Endothelial cell of umbilical vein (primary cell): ENCODE measurements around the gene TTBK1. TPM values are rescaled to one million over a fixed set of nuclear protein-coding genes. Genes with fewer than 3 reads are reported as not detected.

ENCODE experiments used
- BruUV-seq: library from RNA; stranded (reverse); fragments of 400-500 nt; replicated peaks from 2 replicates; lab custom pipeline; 2021; lab: Mats Ljungman, UMichigan
- CTCF ChIA-PET: fragments of 300-600, 350-600 bp; sonication (Branson Sonifier 250); formaldehyde crosslinking; loops from one replicate; lab custom pipeline; 2021; ENCODE audit warnings: antibody characterized with exemption, inconsistent platforms; lab: Charles Lee
- POLR2A ChIA-PET: fragments of 300-600, 350-600 bp; sonication (Branson Sonifier 250); formaldehyde crosslinking; loops from one replicate; lab custom pipeline; 2021; ENCODE audit warnings: antibody characterized with exemption, inconsistent platforms; lab: Charles Lee
- DNase-seq: peaks from one replicate; pipeline ENCODE4 v3.0.0-alpha.2; 2011; ENCODE audit warnings: low read depth, low spot score
- FAIRE-seq: peaks from 2 replicates; lab custom pipeline; 2011; peaks lifted over from hg19 to GRCh38; lab: Jason Lieb, UNC
- H2AFZ ChIP-seq: 2 replicates; pipeline ENCODE4 v1.6.0; 2012; ENCODE audit warnings: low read depth, low read length, control low read depth, inconsistent platforms
- H3K27ac ChIP-seq: 2 replicates; pipeline ENCODE4 v1.5.1; 2011; ENCODE audit warnings: low read depth, mild to moderate bottlenecking, control low read depth, low read length, moderate library complexity; ENCODE audit not compliant: insufficient read depth
- H3K27me3 ChIP-seq, 2 experiments: 2 replicates each; pipeline versions ENCODE4 v1.6.0 to v1.6.1; 2011; ENCODE audit warnings: low read length in 2 of 2, mixed read lengths in 1 of 2; ENCODE audit not compliant: control insufficient read depth in 2 of 2, insufficient read depth in 2 of 2
- H3K36me3 ChIP-seq, 2 experiments: 2 replicates in 1 of 2; 3 replicates in 1 of 2; pipeline ENCODE4 v1.5.1; 2011; ENCODE audit warnings: low read length in 2 of 2, mild to moderate bottlenecking in 1 of 2, moderate library complexity in 1 of 2; ENCODE audit not compliant: control insufficient read depth in 2 of 2, insufficient read depth in 2 of 2; ENCODE audit errors: extremely low read depth in 1 of 2
- H3K4me1 ChIP-seq: 3 replicates; pipeline ENCODE4 v1.5.1; 2011; ENCODE audit warnings: mild to moderate bottlenecking, low read length; ENCODE audit not compliant: control insufficient read depth, insufficient read depth; ENCODE audit errors: extremely low read depth
- H3K4me2 ChIP-seq: 2 replicates; pipeline ENCODE4 v1.6.1; 2011; ENCODE audit warnings: low read length, control low read depth, mixed read lengths; ENCODE audit not compliant: insufficient read depth
- H3K4me3 ChIP-seq, 3 experiments: fragments of 200-600 bp in 1 of 3; sonication (generic), shearing (Covaris generic) in 1 of 3; replicated peaks in 1 of 3; 2 replicates each; pipeline ENCODE4 v1.5.1; 2011 to 2016; ENCODE audit warnings: control low read depth in 3 of 3, low read length in 3 of 3, mild to moderate bottlenecking in 2 of 3, inconsistent platforms in 1 of 3, low read depth in 1 of 3, moderate library complexity in 1 of 3; ENCODE audit not compliant: insufficient read depth in 1 of 3
- H3K79me2 ChIP-seq: 2 replicates; pipeline ENCODE4 v1.6.0; 2012; ENCODE audit warnings: low read length, inconsistent platforms; ENCODE audit not compliant: control insufficient read depth, insufficient read depth
- H3K9ac ChIP-seq: replicated peaks from 2 replicates; pipeline ENCODE3; 2011; ENCODE audit warnings: low read length, control low read depth; ENCODE audit not compliant: insufficient read depth; ENCODE audit errors: extremely low read depth
- H3K9me1 ChIP-seq: replicated peaks from 3 replicates; pipeline ENCODE4 v1.6.0; 2011; ENCODE audit warnings: mild to moderate bottlenecking, low read length; ENCODE audit not compliant: control insufficient read depth, insufficient read depth; ENCODE audit errors: extremely low read depth
- H3K9me3 ChIP-seq: replicated peaks from 2 replicates; pipeline ENCODE4 v1.5.1; 2012; ENCODE audit warnings: low read length, inconsistent platforms; ENCODE audit not compliant: control insufficient read depth, insufficient read depth
- H4K20me1 ChIP-seq: replicated peaks from 2 replicates; pipeline ENCODE3; 2011; ENCODE audit warnings: mild to moderate bottlenecking, low read length; ENCODE audit not compliant: control insufficient read depth, insufficient read depth; ENCODE audit errors: extremely low read depth
- EZH2 ChIP-seq: IDR thresholded peaks from 2 replicates; pipeline ENCODE4 v1.6.1; 2012; ENCODE audit warnings: borderline replicate concordance, low read depth, mild to moderate bottlenecking, moderate library complexity, low read length, inconsistent platforms; ENCODE audit not compliant: severe bottlenecking
- FOS ChIP-seq: IDR thresholded peaks from 2 replicates; pipeline ENCODE4 v1.6.1; 2011; ENCODE audit warnings: mild to moderate bottlenecking, low read length, moderate library complexity, borderline replicate concordance; ENCODE audit not compliant: insufficient read depth
- GATA2 ChIP-seq: IDR thresholded peaks from 2 replicates; pipeline ENCODE4 v1.7.0; 2011; ENCODE audit warnings: low read depth, mild to moderate bottlenecking, moderate library complexity, mixed read lengths, low read length; ENCODE audit not compliant: insufficient read length, insufficient read depth
- JUN ChIP-seq: IDR thresholded peaks from 2 replicates; pipeline ENCODE4 v1.6.1; 2011; ENCODE audit warnings: borderline replicate concordance, low read depth; ENCODE audit not compliant: insufficient read length, insufficient read depth
- MYC ChIP-seq: IDR thresholded peaks from one replicate; pipeline ENCODE4 v1.6.1; 2011; ENCODE audit warnings: mild to moderate bottlenecking, low read depth, low read length
- POLR2A ChIP-seq: IDR thresholded peaks from 2 replicates; pipeline ENCODE4 v1.6.1; 2012; ENCODE audit warnings: low read depth, mild to moderate bottlenecking, control low read depth, low read length
- POLR2AphosphoS5 ChIP-seq: IDR thresholded peaks from 2 replicates; pipeline ENCODE4 v1.6.1; 2012; ENCODE audit warnings: low read depth, mild to moderate bottlenecking, control low read depth, low read length, moderate library complexity; ENCODE audit not compliant: insufficient read depth
- dilution Hi-C: fragments of 300-500 bp; cut with MboI; formaldehyde crosslinking; loops from one replicate; pipeline ENCODE4 v1.15.0; 2019; ENCODE audit warnings: low sequenced_read_pairs; ENCODE audit not compliant: extremely low pct_ligation_motif_present
- intact Hi-C: fragments of 100-400 bp; cut with micrococcal nuclease; formaldehyde crosslinking; loops from one replicate; pipeline ENCODE4 v1.10.0; 2022
- polyA plus RNA-seq, 4 experiments: library from polyadenylated mRNA; depleted of rRNA in 3 of 4; stranded (reverse) in 3 of 4; unstranded in 1 of 4; fragments of >200 nt; gene quantifications; 2 replicates each; pipeline versions ENCODE4 v1.2.1 to v1.2.3, GENCODE V29; 2011 to 2012; ENCODE audit warnings: missing spikeins in 1 of 4
- total RNA-seq: library from RNA; stranded (reverse); gene quantifications from 2 replicates; pipeline ENCODE4 v1.2.3, GENCODE V29; 2021
- TF ChIP-seq, protein P1 (sequence below): IDR thresholded peaks from 2 replicates; pipeline ENCODE4 v1.6.1; 2011; ENCODE audit not compliant: insufficient read depth, insufficient read length
- TF ChIP-seq, protein P2 (sequence below), 2 donors: IDR thresholded peaks; 1 replicate in 1 of 2; 2 replicates in 1 of 2; pipeline ENCODE4 v1.5.1; 2011; ENCODE audit warnings: low read length in 2 of 2, mild to moderate bottlenecking in 2 of 2, moderate library complexity in 2 of 2, control low read depth in 1 of 2, inconsistent platforms in 1 of 2, low read depth in 1 of 2; ENCODE audit not compliant: insufficient read depth in 1 of 2; ENCODE audit errors: extremely low read depth in 1 of 2

Gene TTBK1
- total and polyA plus RNA-seq, 2 donors (not counting 3 experiments of a cell fraction or from before 2014, with no cell fraction given), result 0.06 TPM; not detected in 1

DNA sequence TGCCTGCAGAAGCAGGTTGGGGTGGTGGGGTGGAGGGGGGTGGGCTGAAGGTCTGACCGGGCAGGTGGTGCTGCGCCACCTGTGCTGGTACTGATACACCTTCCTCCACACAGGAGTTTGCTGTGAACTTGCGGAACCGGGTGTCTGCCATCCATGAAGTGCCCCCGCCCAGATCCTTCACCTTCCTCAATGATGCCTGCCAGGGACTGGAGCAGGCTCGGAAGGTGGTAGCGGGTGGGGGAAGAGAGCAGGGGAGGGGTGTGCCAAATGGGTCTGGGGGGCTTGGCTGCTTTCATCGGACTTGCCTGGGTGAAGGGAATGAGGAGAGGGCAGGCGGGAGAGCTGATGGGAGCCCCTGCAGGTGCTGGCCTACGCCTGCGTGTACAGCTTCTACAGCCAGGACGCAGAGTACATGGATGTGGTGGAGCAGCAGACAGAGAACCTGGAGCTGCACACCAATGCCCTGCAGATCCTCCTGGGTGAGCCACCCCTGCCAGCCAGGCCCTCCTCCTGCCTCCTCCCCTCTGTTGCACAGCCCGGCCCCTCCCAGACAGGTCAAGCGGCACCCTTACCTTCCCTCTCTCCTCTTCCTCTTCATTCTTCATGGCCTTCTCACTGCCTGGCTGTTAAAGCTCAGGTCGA, 20.7 kb upstream of the TTBK1 start:
- ChIA-PET POLR2A (no interaction called here), CTCF (no interaction called here)
- Histone ChIP-seq H3K4me1 (peaks cover 3% of the 10 kb centered on the region), H3K9me1 (no peaks in the 10 kb centered on the region), H3K36me3 (peaks cover 0 to 20% of the 10 kb centered on the region in 2 experiments), H3K4me2 (no peak overlapping the region), H3K4me3 (no peak overlapping the region), H3K27me3 (no peaks in the 10 kb centered on the region), H4K20me1 (no peaks in the 10 kb centered on the region), H2AFZ (no peak overlapping the region), H3K9ac (no peak overlapping the region), H3K9me3 (no peaks in the 10 kb centered on the region), H3K27ac (no peak overlapping the region), H3K79me2 (no peaks in the 10 kb centered on the region)
- dilution Hi-C loops (no loop called here), intact Hi-C loops (no loop called here)
- TF ChIP-seq, protein P1, sequence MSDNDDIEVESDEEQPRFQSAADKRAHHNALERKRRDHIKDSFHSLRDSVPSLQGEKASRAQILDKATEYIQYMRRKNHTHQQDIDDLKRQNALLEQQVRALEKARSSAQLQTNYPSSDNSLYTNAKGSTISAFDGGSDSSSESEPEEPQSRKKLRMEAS, result no peak
- TF ChIP-seq POLR2AphosphoS5 (no peak), JUN (no peak)
- BruUV-seq, result no TSS peak
- DNase-seq (no peak), FAIRE-seq (no peak)

DNA sequence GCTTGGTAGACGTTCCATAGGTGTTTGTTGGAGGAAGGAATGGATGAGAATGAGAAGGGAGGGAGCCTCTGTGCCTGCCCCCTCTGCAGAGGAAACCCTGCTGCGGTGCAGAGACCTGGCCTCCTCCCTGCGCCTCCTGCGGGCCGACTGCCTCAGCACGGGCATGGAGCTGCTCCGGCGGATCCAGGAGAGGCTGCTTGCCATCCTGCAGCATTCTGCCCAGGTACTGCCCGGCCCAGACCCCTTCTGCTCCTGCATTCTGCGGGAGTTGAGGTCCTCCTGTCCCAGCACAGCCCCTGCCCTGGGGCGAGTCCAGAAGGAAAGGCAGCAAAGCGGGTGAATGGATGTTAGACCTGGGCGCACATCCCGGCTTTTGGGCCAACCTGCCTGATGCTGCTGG, 20.1 kb upstream of the TTBK1 start:
- Histone ChIP-seq H3K27me3 (no peaks in the 10 kb centered on the region), H4K20me1 (no peaks in the 10 kb centered on the region), H3K9me1 (no peaks in the 10 kb centered on the region), H3K9me3 (no peaks in the 10 kb centered on the region), H3K27ac (no peak overlapping the region), H3K4me1 (peaks cover 3% of the 10 kb centered on the region), H3K4me3 (no peak overlapping the region), H3K4me2 (no peak overlapping the region), H3K9ac (no peak overlapping the region), H3K36me3 (peaks cover 0 to 20% of the 10 kb centered on the region in 2 experiments), H3K79me2 (no peaks in the 10 kb centered on the region), H2AFZ (no peak overlapping the region)
- intact Hi-C loops, result no loop called here
- ChIA-PET POLR2A (no interaction called here), CTCF (no interaction called here)
- DNase-seq, result no peak
- dilution Hi-C loops, result no loop called here
- BruUV-seq, result no TSS peak
- TF ChIP-seq GATA2, result no peak
- no peak for TF ChIP-seq MYC
- TF ChIP-seq, protein P1, result no peak
- no peak for TF ChIP-seq EZH2
- no peak for TF ChIP-seq FOS
- no peak for TF ChIP-seq POLR2A
- no peak for TF ChIP-seq JUN
- TF ChIP-seq POLR2AphosphoS5, result no peak
- TF ChIP-seq, protein P2, sequence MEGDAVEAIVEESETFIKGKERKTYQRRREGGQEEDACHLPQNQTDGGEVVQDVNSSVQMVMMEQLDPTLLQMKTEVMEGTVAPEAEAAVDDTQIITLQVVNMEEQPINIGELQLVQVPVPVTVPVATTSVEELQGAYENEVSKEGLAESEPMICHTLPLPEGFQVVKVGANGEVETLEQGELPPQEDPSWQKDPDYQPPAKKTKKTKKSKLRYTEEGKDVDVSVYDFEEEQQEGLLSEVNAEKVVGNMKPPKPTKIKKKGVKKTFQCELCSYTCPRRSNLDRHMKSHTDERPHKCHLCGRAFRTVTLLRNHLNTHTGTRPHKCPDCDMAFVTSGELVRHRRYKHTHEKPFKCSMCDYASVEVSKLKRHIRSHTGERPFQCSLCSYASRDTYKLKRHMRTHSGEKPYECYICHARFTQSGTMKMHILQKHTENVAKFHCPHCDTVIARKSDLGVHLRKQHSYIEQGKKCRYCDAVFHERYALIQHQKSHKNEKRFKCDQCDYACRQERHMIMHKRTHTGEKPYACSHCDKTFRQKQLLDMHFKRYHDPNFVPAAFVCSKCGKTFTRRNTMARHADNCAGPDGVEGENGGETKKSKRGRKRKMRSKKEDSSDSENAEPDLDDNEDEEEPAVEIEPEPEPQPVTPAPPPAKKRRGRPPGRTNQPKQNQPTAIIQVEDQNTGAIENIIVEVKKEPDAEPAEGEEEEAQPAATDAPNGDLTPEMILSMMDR (IDR thresholded peaks at IDR 0.05; ENCODE audit: extremely low read depth in 1 of 2, insufficient read depth in 1 of 2, low read depth in 1 of 2, low read length in 2 of 2), result no peak
- no peak for FAIRE-seq
